Measurements from ENCODE around the gene DNTTIP2.

GRCh38 chr1:93876244-93876643, 2.8 kb downstream of the DNTTIP2 start:
- TF ChIP-seq CTCF (IDR thresholded peaks at IDR 0.05 in 8 of 11, conservative IDR thresholded peaks at IDR 0.05 in 3 of 11) (no peak), POLR2A (IDR thresholded peaks at IDR 0.05) (no peak), POLR2AphosphoS5 (IDR thresholded peaks at IDR 0.05) (no peak)
